SJCRH30 (cell line): ENCODE data around the gene THAP4. TPM values are rescaled to one million over a fixed set of nuclear protein-coding genes. Genes with fewer than 3 reads are reported as not detected.
A peak's percentile ranks its signal among the peaks of the same experiment; 100 is the strongest.

ENCODE experiments used
- DNase-seq, 2 experiments: peaks; one replicate each; pipeline ENCODE4 v3.0.0-alpha.2; 2015 to 2020
- H3K27ac ChIP-seq: fragments of 250-450 bp; sonication (Bioruptor Pico); 2 replicates; pipeline ENCODE4 v1.5.1; 2020; ENCODE audit warnings: mild to moderate bottlenecking, moderate library complexity
- H3K27me3 ChIP-seq: fragments of 250-450 bp; sonication (Bioruptor Pico); 2 replicates; pipeline ENCODE4 v1.5.1; 2020; ENCODE audit warnings: mild to moderate bottlenecking, moderate library complexity
- H3K36me3 ChIP-seq: fragments of 250-450 bp; sonication (Bioruptor Pico); 2 replicates; pipeline ENCODE4 v1.5.1; 2020; ENCODE audit warnings: mild to moderate bottlenecking, moderate library complexity
- H3K4me1 ChIP-seq: fragments of 250-450 bp; sonication (Bioruptor Pico); 2 replicates; pipeline ENCODE4 v1.5.1; 2020; ENCODE audit warnings: mild to moderate bottlenecking, moderate library complexity
- H3K4me3 ChIP-seq: fragments of 250-450 bp; sonication (Bioruptor Pico); 2 replicates; pipeline ENCODE4 v1.5.1; 2020; ENCODE audit warnings: mild to moderate bottlenecking, moderate library complexity
- H3K9me3 ChIP-seq: fragments of 250-450 bp; sonication (Bioruptor Pico); replicated peaks from 2 replicates; pipeline ENCODE4 v1.5.1; 2020; ENCODE audit warnings: mild to moderate bottlenecking, moderate library complexity
- total RNA-seq: library from RNA; depleted of rRNA; stranded (reverse); fragments of >200 nt; shearing (Covaris generic); gene quantifications from 2 replicates; pipeline ENCODE4 v1.2.3, GENCODE V29; 2014

Gene THAP4
- total RNA-seq, 1 experiment from 2014 or later: 48.9 TPM

DNA sequence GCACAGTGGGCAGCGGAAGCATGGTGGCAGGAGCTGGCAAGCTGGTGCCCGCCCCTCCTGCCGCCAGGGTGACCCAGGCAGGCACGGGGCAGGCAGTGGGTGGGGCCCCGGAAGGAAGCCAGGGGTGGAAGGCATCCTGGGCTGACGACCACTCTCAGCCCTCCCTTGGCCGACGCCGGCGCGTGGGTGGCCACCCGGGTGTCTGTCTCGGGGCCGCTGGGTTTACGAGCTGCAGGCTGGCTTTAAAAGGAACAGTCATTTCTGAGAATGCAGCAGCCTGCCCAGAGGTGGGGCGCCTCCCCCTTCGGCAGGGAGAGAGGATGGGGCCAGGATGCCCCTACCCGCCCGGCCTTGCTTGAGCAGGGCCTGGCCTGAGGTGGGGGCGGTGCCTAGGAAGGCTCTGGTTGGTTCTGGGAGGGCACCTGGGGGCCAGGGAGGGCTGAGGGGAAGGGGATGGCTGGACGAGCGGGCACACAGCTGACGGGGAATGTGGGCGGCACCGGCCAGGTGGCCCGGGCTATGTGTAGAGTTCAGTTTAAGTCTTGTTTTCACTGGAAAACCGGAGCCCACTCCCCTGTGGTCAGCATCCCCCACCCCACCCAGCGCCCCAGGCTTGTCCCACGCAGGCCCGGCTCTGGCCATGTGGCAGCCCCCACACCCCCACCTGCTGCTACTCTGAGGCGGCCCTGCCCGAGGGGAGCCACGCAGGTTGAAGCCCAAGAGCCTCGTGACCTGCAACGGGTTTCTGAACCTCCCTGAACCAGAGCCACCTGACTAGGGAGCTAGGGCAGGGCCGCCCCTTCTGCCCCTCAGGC lies 72.2 kb downstream of the THAP4 start:
- H3K36me3 ChIP-seq: no peaks in the 10 kb centered on the region
- H3K9me3 ChIP-seq: no peaks in the 10 kb centered on the region
- no peaks in the 10 kb centered on the region for H3K27me3 ChIP-seq
- H3K4me1 ChIP-seq: peaks cover 12% of the 10 kb centered on the region
- peak overlapping the region; percentile 46 for H3K4me3 ChIP-seq
- no peak overlapping the region for H3K27ac ChIP-seq
- DNase-seq: peak; percentile 31 to 46

DNA sequence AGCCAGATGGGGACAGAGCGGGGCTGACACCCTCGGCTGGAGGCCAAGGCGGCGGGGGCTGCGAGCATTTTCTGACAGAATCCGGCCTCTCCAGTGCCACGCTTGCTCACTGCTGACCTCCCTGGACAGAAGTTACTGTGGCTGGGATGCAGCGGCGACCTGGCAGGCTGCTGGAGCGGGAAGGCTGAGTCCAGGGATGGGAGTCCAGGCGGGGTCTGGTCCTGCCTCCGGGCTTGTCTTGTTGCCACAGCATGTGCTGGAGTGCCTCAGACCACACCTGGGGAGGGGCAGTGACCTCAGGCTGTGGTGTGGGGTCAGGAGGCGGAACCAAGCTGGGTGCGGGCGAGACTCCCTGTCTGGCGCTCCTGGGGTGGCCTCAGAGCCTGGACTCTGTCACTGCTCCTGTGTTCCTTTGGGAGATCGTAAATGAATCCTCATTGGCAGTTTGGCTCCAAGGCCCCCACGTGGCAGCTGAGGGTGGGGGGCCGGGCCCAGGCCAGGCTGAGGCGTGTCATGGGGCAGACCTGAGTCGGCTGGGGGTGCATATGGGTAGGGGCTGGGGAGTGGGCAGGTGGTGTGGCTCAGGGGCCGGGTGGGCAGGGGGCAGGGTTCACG lies 72.9 kb downstream of the THAP4 start:
- Histone ChIP-seq H3K27me3 (no peaks in the 10 kb centered on the region), H3K4me1 (peaks cover 12% of the 10 kb centered on the region), H3K4me3 (peak overlapping the region; percentile 46), H3K27ac (no peak overlapping the region; the same call in 1 of the 2 replicates), H3K9me3 (no peaks in the 10 kb centered on the region), H3K36me3 (no peaks in the 10 kb centered on the region)
- DNase-seq: peak; percentile 43 to 50

DNA sequence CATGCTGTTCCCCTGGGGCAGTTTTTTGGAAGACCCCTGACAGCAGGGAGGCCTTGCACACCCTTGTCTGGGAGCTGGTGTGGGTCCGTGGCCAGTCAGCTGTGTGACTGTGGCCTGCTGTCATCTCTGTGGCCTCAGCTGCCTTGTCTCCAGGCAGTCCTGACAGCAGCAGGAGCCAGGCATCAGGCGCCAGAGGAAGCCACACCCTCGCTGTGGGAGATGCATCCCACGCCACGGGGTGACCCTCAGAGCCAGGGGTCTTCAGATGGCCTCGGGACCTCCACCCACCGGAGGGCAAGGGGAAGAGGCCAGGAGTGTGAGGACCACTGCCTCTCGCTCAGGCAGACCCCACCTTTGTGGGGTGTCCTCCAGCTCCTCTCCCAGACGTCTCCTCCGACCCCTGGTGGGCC lies 73.4 kb downstream of the THAP4 start:
- DNase-seq: no peak
- Histone ChIP-seq H3K27me3 (no peaks in the 10 kb centered on the region), H3K27ac (no peak overlapping the region; the same call in 1 of the 2 replicates), H3K36me3 (no peaks in the 10 kb centered on the region), H3K4me3 (peak overlapping the region; percentile 46), H3K4me1 (peaks cover 12% of the 10 kb centered on the region), H3K9me3 (no peaks in the 10 kb centered on the region)

DNA sequence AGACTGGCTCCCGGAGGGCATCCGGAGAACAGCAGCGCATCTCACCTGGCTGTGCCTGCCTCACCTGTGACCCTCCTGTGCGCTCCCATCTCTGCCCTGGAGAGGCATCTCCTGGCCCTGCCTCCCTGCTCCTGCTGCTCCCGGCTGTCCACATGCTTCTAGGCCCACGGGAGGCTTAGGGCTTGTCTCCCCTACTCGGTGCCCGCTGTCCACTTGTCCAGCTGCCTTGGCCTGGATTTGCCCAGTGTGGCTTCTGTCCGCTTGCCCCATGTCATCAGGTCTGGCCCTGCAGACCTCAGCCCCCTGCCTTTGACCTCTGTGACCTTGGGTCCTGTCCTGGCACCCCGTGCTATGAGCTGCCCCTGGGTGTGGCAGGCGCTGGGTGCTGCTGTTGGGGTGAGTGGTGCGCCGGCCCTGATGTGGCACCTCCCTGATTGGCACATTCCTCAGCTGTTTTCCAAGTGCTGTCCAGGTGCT lies 73.9 kb downstream of the THAP4 start:
- H3K36me3 ChIP-seq: no peaks in the 10 kb centered on the region
- peaks cover 12% of the 10 kb centered on the region for H3K4me1 ChIP-seq
- no peak overlapping the region for H3K27ac ChIP-seq
- DNase-seq: no peak
- no peaks in the 10 kb centered on the region for H3K27me3 ChIP-seq
- no peak overlapping the region for H3K4me3 ChIP-seq
- no peaks in the 10 kb centered on the region for H3K9me3 ChIP-seq

DNA sequence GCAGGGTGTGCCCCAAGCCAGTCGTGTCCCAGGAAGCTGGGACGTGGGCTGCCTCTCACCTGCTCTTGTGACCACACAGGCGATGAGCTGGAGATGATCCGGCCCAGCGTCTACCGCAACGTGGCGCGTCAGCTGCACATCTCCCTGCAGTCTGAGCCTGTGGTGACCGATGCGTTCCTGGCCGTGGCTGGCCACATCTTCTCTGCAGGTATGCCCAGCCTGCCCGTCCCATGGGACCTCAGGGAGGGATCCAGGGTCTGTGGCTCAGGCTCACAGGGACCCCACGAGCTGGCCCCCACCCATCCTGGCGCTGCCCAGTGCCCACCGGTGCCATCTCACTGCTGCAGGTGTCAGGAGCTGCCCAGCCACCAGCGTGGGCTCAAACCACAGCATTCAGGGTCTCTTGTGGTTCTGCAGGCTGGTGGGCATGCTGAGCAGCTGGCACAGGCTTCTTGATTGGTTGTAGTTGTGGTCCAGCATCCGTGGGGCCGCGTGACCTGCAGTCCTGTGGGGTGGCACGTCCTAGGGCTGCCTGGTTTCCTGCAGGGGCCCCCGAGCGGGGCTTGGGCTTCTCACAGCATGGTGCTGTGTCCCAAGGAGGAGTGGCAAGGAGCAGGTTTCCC lies 74.6 kb downstream of the THAP4 start:
- no peaks in the 10 kb centered on the region for H3K36me3 ChIP-seq
- H3K4me3 ChIP-seq: no peak overlapping the region
- no peaks in the 10 kb centered on the region; the same call in 1 of the 2 replicates for H3K9me3 ChIP-seq
- H3K27me3 ChIP-seq: no peaks in the 10 kb centered on the region
- no peak overlapping the region for H3K27ac ChIP-seq
- DNase-seq: no peak
- peaks cover 12% of the 10 kb centered on the region for H3K4me1 ChIP-seq

DNA sequence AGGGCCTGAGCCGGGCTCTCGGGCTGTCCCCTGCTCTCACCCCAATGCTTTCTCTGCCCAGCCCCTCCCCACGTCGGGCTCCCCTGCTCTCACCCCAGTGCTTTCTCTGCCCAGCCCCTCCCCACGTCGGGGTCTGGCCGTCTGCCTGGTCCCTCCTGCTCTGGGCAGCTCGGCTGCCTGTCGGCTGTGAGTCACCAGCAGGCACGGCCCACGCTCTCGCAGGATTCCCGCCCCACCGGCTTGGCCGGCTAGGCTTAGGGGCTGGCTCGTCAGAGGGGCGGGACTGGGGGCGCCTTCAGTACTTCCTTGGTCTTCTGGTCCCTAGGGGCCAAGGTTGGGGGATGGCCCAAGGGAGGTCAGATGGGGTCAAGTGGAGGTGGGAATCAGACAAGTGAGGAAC lies 75.1 kb downstream of the THAP4 start:
- Histone ChIP-seq H3K27ac (no peak overlapping the region), H3K4me3 (no peak overlapping the region), H3K27me3 (no peaks in the 10 kb centered on the region), H3K4me1 (peaks cover 12% of the 10 kb centered on the region), H3K36me3 (no peaks in the 10 kb centered on the region), H3K9me3 (peaks cover 1% of the 10 kb centered on the region; the same call in 1 of the 2 replicates)
- DNase-seq: peak; percentile 42 to 52

DNA sequence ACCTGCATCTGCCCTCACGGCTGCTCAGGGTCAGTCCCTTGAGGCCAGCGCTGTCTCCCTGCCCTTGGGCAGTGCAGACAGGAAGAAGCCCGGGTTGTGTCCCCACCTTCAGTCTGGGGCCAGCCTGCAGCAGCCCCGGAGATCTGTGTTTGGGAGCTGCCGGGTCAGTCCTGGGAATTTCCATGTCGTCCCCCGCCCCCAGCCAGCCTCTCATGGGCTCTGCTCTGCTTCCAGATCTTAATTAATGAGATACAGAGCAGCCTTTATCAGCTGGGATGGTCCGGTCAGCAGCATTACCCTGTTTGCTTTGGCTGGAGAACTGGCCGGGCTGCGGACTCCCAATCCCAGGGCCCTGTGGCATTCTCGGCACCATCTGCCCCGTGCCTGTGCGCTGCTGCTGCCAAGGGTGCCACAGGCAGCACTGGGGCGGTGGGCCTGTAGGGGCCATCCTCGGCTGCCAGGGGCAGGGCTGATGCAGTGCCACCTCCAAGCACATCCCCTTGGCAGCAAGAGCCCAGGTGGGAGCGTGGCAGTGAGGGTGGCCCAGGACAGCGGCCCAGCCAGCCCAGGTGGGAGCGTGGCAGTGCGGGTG lies 76.0 kb downstream of the THAP4 start:
- DNase-seq: no peak
- no peak overlapping the region for H3K4me3 ChIP-seq

DNA sequence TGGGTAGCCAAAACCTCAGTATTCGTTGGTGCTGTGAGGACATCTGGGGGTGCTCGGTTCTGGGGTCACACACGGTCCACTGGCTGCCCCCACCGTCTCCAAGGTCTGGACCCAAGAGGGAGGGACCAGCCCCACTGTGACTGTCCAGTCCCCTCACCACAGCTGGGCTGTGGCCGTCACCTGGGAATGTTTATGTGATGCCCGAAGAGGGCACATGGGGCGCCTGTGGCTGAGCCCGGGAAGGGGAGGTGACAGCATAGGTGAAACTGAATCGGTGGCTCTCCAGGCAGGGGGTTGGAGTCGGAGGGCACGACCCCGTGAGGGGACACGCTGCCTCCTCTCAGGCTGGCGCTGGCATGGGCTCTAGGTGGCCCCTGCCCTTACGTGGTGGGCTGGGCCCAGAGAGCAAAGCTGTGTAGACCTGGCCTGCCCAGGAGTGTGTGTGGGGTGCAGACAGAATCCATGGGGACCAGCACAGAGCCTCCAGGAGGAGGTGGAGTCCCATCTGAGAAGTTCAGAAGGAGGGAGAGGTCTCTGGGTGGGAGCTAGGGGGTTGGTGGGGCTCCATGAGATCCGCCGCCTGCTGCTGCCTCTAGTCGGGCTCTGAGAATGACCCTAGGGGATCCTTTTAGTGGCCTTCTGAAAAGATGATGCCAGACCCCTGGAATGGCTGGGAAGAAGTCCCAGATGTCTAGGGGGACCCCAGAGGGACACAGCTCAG lies 76.6 kb downstream of the THAP4 start:
- Histone ChIP-seq H3K27ac (no peak overlapping the region), H3K4me1 (peaks cover 12% of the 10 kb centered on the region)

More for the DNA sequence above, 76.0 kb downstream of the THAP4 start:
- peaks cover 12% of the 10 kb centered on the region for H3K4me1 ChIP-seq
- H3K27me3 ChIP-seq: no peaks in the 10 kb centered on the region
- H3K27ac ChIP-seq: no peak overlapping the region
- H3K9me3 ChIP-seq: peaks cover 5% of the 10 kb centered on the region; the same call in 1 of the 2 replicates
- H3K36me3 ChIP-seq: no peaks in the 10 kb centered on the region

DNA sequence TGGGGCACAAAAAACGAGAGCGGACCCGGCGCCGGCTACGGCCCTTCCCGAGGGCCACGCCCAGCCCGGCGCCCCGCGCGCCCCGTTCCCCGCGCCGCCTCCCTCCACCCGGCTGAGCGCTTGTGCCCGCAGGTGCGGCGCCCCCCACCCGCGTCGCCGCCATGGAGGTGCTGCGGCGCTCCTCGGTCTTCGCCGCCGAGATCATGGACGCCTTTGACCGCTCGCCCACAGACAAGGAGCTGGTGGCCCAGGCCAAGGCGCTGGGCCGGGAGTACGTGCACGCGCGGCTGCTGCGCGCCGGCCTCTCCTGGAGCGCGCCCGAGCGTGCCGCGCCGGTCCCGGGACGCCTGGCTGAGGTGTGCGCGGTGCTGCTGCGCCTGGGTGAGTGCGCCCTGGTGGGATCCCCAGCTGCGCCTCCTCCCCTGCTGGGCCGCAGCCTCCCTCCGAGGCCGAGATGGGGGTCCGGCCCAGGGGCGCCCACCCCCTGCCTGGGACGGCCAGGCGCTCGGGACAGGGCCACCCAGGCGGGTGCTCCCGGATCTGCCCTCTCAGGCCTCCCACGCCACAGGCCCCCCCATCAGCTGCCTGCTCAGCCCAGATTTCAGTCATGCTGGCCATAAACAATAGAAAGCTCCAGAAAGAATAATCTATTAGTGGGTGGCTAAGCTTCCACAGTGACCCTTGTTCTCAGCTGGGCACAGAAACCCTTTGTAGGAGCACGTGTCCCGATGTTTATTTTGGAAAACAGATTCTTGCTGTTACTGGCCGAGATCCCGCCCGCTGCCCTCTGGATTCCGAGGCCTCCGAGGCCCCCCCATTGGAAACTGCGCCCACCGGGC lies 77.4 kb downstream of the THAP4 start:
- Histone ChIP-seq H3K36me3 (no peaks in the 10 kb centered on the region), H3K4me1 (peaks cover 12% of the 10 kb centered on the region), H3K9me3 (peaks cover 5% of the 10 kb centered on the region; the same call in 1 of the 2 replicates), H3K4me3 (peak overlapping the region; percentile 68), H3K27me3 (no peaks in the 10 kb centered on the region), H3K27ac (no peak overlapping the region)
- DNase-seq: peak in 1 of 2 experiments; percentile 41

More for the DNA sequence above, 76.6 kb downstream of the THAP4 start:
- H3K36me3 ChIP-seq: no peaks in the 10 kb centered on the region
- H3K27me3 ChIP-seq: no peaks in the 10 kb centered on the region
- DNase-seq: no peak
- peak overlapping the region; percentile 68 for H3K4me3 ChIP-seq
- peaks cover 5% of the 10 kb centered on the region; the same call in 1 of the 2 replicates for H3K9me3 ChIP-seq

DNA sequence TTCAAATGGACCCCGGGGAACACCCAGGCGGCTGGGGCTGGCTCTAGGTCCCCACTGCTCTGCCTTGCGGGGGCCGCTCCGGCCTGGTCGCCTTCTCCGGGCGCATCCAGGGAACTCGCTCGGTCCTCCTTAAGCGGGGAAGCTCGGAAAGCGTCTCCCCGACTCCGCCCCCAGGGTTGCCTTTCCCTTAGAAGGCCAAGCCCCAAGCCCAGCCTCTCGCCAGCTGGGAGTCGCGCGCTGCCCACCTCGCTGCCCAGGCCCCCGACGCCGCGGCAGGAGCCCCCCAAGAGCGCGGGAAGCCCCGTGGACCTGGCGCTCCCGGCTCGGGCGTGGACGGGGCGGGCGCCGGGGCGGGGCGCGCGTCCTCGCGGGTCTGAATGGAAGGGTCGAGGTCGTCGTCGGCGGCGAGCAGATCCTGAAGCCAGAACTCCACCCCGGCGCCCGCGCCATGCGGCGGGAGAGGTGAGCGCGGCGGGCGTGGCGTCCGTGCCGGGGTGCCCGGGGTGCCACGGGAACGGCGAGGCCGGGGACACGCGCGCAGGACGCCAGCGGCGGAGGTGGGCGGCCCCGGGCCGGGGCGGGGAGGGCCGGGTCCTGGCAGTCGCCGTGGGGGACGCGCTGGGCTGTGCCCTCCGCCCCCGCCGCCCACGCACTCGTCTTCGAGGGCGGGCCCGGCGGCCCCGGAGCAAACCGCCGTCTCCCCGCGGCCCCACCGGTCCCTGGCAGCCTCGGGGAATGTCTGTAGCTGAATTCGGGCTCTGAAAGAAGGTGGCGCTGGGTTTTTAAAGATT lies 78.2 kb downstream of the THAP4 start, which contains the start of gene BOK:
Gene BOK (plus strand): TSS at position 214 of the 791 bp plus-strand sequence. CDS start 739 bp downstream, outside the sequence.
- peaks cover 5% of the 10 kb centered on the region; the same call in 1 of the 2 replicates for H3K9me3 ChIP-seq
- H3K4me3 ChIP-seq: peak within 1 kb of the TSS; percentile 68
- no peaks in the 10 kb centered on the region for H3K27me3 ChIP-seq
- no peaks in the 10 kb centered on the region for H3K36me3 ChIP-seq
- DNase-seq: peak; percentile 81 to 82
- H3K4me1 ChIP-seq: peaks cover 12% of the 10 kb centered on the region
- no peak within 1 kb of the TSS for H3K27ac ChIP-seq

DNA sequence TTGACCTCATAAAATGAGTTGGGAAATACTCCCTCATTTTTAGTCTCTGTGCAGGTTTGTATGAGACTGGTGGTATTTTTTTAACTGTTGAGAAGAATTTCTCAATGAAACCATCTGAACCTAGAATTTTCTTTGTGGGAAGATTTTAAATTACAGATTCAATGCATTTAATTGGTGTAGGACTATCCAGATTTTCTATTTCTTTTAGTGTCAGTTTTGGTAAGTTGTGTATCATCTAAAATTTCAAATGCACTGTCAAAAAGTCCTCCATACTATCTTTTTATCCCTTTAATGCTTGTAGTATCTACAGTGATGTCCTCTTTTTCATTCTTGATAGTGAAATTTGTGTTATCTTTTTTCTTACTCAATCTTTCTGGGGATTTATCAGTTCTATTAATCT lies 80.2 kb downstream of the THAP4 start:
- Histone ChIP-seq H3K4me1 (peaks cover under 1% of the 10 kb centered on the region), H3K9me3 (peaks cover 5% of the 10 kb centered on the region; the same call in 1 of the 2 replicates)

DNA sequence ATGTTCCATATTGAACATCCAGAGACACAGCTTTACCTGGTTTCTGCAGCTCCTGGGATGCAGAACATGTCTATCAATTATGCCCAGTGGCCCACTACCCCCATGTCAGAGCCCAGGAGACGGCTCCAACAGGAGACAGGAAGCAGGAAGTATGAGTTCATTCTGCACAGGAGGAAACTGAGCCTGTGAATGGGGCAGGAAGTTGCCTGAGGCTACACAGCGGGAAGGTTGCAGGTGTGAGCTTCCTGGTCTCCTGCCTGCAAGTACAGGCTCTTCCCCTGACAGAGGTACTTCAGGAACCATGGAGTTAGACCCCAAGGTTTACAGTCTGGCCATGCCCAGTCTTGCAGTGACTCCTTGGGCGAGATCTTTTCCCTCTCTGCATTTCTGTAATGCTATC lies 81.2 kb downstream of the THAP4 start:
- H3K9me3 ChIP-seq: peaks cover 5% of the 10 kb centered on the region; the same call in 1 of the 2 replicates
- H3K36me3 ChIP-seq: no peaks in the 10 kb centered on the region
- no peak overlapping the region for H3K4me3 ChIP-seq
- H3K27ac ChIP-seq: no peak overlapping the region
- DNase-seq: no peak
- H3K27me3 ChIP-seq: no peaks in the 10 kb centered on the region
- no peaks in the 10 kb centered on the region; the same call in 1 of the 2 replicates for H3K4me1 ChIP-seq

More for the DNA sequence above, 80.2 kb downstream of the THAP4 start:
- Histone ChIP-seq H3K36me3 (no peaks in the 10 kb centered on the region), H3K27me3 (no peaks in the 10 kb centered on the region), H3K27ac (no peak overlapping the region), H3K4me3 (no peak overlapping the region)
- no peak for DNase-seq
